Natural killer cell (primary cell): Measurements from ENCODE around the gene HOMER1. TPM values are rescaled to one million over a fixed set of nuclear protein-coding genes. Genes with fewer than 3 reads are reported as not detected.

Source experiments
- ATAC-seq, 3 donors: fragments of 150-1000 bp in 2 of 3; fragments of 200-7000 bp in 1 of 3; cut with Tn5 transposase; 1 replicate in 1 of 3; 2 replicates in 2 of 3; pipeline ENCODE4 v1.10.0; 2021; ENCODE audit warnings: mild to moderate bottlenecking in 2 of 3, moderate library complexity in 2 of 3
- DNase-seq, 2 donors: peaks; one replicate each; pipeline versions ENCODE4 v3.0.0 to v3.0.0-alpha.2; 2013 to 2021; ENCODE audit warnings: mixed read lengths in 1 of 2
- H3K27ac ChIP-seq: one replicate; pipeline ENCODE4 v1.5.1; 2013; ENCODE audit warnings: mild to moderate bottlenecking, low read length
- H3K27me3 ChIP-seq: one replicate; pipeline ENCODE4 v1.6.1; 2013; ENCODE audit warnings: low read length; ENCODE audit not compliant: control insufficient read depth, insufficient read depth
- H3K36me3 ChIP-seq: one replicate; pipeline ENCODE4 v1.6.1; 2013; ENCODE audit warnings: low read length; ENCODE audit not compliant: control insufficient read depth, insufficient read depth
- H3K4me1 ChIP-seq: one replicate; pipeline ENCODE4 v1.6.1; 2013; ENCODE audit warnings: low read length; ENCODE audit not compliant: control insufficient read depth, insufficient read depth
- H3K4me3 ChIP-seq: one replicate; pipeline ENCODE4 v1.5.1; 2013; ENCODE audit warnings: low read length
- H3K9me3 ChIP-seq: one replicate; pipeline ENCODE4 v1.6.1; 2013; ENCODE audit warnings: low read length; ENCODE audit not compliant: control insufficient read depth, insufficient read depth
- H3K27ac Mint-ChIP-seq, 2 donors: one replicate each; pipeline ENCODE4 v1.8.0; 2022; ENCODE audit warnings: mild to moderate bottlenecking in 2 of 2, mixed read lengths in 2 of 2, moderate library complexity in 1 of 2
- H3K27me3 Mint-ChIP-seq, 2 donors: one replicate each; pipeline ENCODE4 v1.8.0; 2022; ENCODE audit warnings: low read depth in 2 of 2, mixed read lengths in 2 of 2
- H3K36me3 Mint-ChIP-seq: one replicate; pipeline ENCODE4 v1.8.0; 2022; ENCODE audit warnings: mixed read lengths
- H3K4me1 Mint-ChIP-seq, 2 donors: one replicate each; pipeline ENCODE4 v1.8.0; 2022; ENCODE audit warnings: mixed read lengths in 2 of 2
- H3K4me3 Mint-ChIP-seq: one replicate; pipeline ENCODE4 v1.8.0; 2022; ENCODE audit warnings: mild to moderate bottlenecking, moderate library complexity, mixed read lengths
- H3K9me3 Mint-ChIP-seq, 2 donors: one replicate each; pipeline ENCODE4 v1.8.0; 2022; ENCODE audit warnings: mixed read lengths in 2 of 2
- CTCF ChIP-seq: fragments of 200-600 bp; IDR thresholded peaks from one replicate; pipeline ENCODE4 v1.8.0; 2022; ENCODE audit warnings: antibody characterized with exemption
- WGBS: methylation state at CpG from one replicate; pipeline ENCODE4 v1.1.7; 2013; ENCODE audit warnings: missing lambda C conversion rate; ENCODE audit not compliant: insufficient coverage; 5-methylcytosine and 5-hydroxymethylcytosine counted together
- intact Hi-C: fragments of 100-400 bp; cut with micrococcal nuclease; formaldehyde crosslinking; loops from one replicate; pipeline ENCODE4 v1.14.2; 2022
- total RNA-seq, 4 donors: library from RNA; stranded (reverse); fragments of 120-200 nt in 1 of 4; gene quantifications; one replicate each; pipeline versions ENCODE4 v1.2.3 to v1.2.4, GENCODE V29; 2013 to 2022

HOMER1 gene
- total RNA-seq, 3 donors from 2014 or later (not counting 1 experiment from before 2014, with no cell fraction given) = 3.1 to 5.4 (median 4.3) TPM

DNA sequence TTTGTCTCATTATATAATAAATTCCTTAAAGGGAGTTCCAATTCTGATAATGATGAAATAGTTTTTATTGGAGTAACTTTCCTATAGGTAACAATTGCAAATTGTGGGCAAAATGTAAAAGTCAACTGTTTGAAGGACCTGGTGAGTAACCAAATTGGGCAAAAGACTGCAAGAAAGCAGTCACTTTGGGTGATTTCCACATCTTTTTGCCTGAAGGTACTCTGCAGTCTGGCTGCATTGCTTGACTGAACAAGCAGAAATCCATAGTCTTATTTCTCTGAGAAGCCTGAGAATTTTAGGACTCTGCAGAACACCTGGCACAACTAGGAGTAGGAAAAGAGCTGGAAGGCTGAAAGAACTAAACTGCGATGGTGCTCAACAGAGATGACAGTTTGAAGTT is 114.9 kb downstream of the HOMER1 start:
- intact Hi-C loops = no loop called here
- H3K36me3 ChIP-seq = no peaks in the 10 kb centered on the region
- H3K4me3 Mint-ChIP-seq = no peak overlapping the region
- no peaks in the 10 kb centered on the region for H3K9me3 Mint-ChIP-seq
- H3K27ac Mint-ChIP-seq = no peak overlapping the region
- H3K27me3 ChIP-seq = no peaks in the 10 kb centered on the region
- ATAC-seq (no peak), DNase-seq (no peak)
- no peak for TF ChIP-seq CTCF
- 100% methylated on average over 1 of the region's 1 CpG for WGBS
- no peak overlapping the region for H3K27ac ChIP-seq
- H3K27me3 Mint-ChIP-seq = no peaks in the 10 kb centered on the region
- H3K9me3 ChIP-seq = no peaks in the 10 kb centered on the region
- H3K4me3 ChIP-seq = no peak overlapping the region
- no peaks in the 10 kb centered on the region for H3K4me1 Mint-ChIP-seq
- H3K4me1 ChIP-seq = no peaks in the 10 kb centered on the region
- no peaks in the 10 kb centered on the region for H3K36me3 Mint-ChIP-seq

DNA sequence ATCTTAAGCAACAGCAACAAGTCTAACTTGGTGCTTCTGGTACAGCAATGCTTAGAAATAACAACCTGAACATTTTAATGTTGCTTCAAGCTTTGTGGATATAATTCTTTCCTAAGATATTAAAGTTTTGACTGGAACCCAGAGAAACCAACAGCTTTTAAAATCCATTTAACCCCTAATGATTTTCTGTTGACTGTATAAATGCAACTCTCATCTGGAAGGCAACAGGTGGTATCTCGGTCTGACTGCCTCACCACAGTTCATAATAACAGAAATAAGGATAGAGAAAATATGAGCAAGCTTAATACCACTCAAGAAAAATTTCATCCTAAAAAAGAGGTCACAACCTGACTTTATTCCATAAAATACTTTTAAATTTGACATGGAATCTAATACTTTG is 116.9 kb downstream of the HOMER1 start:
- no peaks in the 10 kb centered on the region for H3K36me3 ChIP-seq
- Mint-ChIP-seq H3K9me3 (no peaks in the 10 kb centered on the region), H3K36me3 (no peaks in the 10 kb centered on the region), H3K4me3 (no peak overlapping the region), H3K4me1 (no peaks in the 10 kb centered on the region), H3K27ac (no peak overlapping the region), H3K27me3 (no peaks in the 10 kb centered on the region)
- no peaks in the 10 kb centered on the region for H3K9me3 ChIP-seq
- intact Hi-C loops = no loop called here
- WGBS = 100% methylated on average over 1 of the region's 1 CpG
- no peak for DNase-seq
- H3K4me1 ChIP-seq = no peaks in the 10 kb centered on the region
- H3K27ac ChIP-seq = no peak overlapping the region
- no peak for TF ChIP-seq CTCF
- no peaks in the 10 kb centered on the region for H3K27me3 ChIP-seq
- no peak for ATAC-seq
- H3K4me3 ChIP-seq = no peak overlapping the region

DNA sequence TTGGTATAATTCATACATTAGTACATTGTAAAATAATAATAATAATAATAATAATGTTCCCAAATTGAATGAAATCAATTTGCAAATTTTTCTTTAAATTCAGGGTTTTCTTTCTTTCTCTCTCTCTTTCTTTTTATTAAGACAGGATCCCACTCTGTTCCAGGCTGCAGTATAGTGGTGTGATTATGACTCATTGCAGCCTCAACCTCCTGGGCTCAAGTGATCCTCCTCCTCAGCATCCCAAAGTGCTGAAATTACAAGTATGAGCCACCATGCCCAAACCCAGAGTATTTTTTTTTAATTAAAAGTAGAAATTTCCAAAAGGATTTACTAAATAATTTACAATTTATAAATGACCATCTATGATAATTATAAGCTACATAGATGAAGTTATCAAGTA is 117.7 kb downstream of the HOMER1 start:
- DNase-seq = no peak
- no peak for ATAC-seq
- Mint-ChIP-seq H3K4me1 (no peaks in the 10 kb centered on the region), H3K4me3 (no peak overlapping the region), H3K36me3 (no peaks in the 10 kb centered on the region), H3K9me3 (no peaks in the 10 kb centered on the region), H3K27me3 (no peaks in the 10 kb centered on the region), H3K27ac (no peak overlapping the region)
- Histone ChIP-seq H3K4me1 (no peaks in the 10 kb centered on the region), H3K4me3 (no peak overlapping the region), H3K9me3 (no peaks in the 10 kb centered on the region), H3K36me3 (no peaks in the 10 kb centered on the region), H3K27me3 (no peaks in the 10 kb centered on the region), H3K27ac (no peak overlapping the region)
- intact Hi-C loops = no loop called here
- no peak for TF ChIP-seq CTCF

- no peaks in the 10 kb centered on the region for H3K36me3 ChIP-seq
- intact Hi-C loops = no loop called here
- whole genome bisulfite sequencing = 100% methylated on average over 2 of the region's 3 CpGs
- no peak overlapping the region for H3K27ac Mint-ChIP-seq
- no peaks in the 10 kb centered on the region for H3K9me3 ChIP-seq
- H3K9me3 Mint-ChIP-seq = no peaks in the 10 kb centered on the region
- no peak for TF ChIP-seq CTCF
- DNase-seq (no peak), ATAC-seq (no peak)
- no peaks in the 10 kb centered on the region for H3K36me3 Mint-ChIP-seq
- no peak overlapping the region for H3K4me3 ChIP-seq
- no peak overlapping the region for H3K4me3 Mint-ChIP-seq
- H3K27me3 ChIP-seq = no peaks in the 10 kb centered on the region
- no peaks in the 10 kb centered on the region for H3K4me1 Mint-ChIP-seq
- H3K27ac ChIP-seq = no peak overlapping the region
- no peaks in the 10 kb centered on the region for H3K27me3 Mint-ChIP-seq
- H3K4me1 ChIP-seq = no peaks in the 10 kb centered on the region
Observed at GRCh38 chr5:79395296-79395695, 118.6 kb downstream of the HOMER1 start.
